Measurements from ENCODE around the gene ANKRD22.

ANKRD22 gene

GRCh38 chr10:88895250-88895649, 43.6 kb upstream of the ANKRD22 start:
- peaks cover 23 to 24% of the 10 kb centered on the region in 2 experiments for H3K4me1 ChIP-seq (ENCODE audit: control insufficient read depth in 1 of 2, insufficient read depth in 1 of 2, low read depth in 1 of 2, low read length in 1 of 2)
- no peaks in the 10 kb centered on the region for H3K27me3 ChIP-seq
- no peak overlapping the region for H3K4me3 ChIP-seq (ENCODE audit: low read depth in 1 of 2, low read length in 1 of 2)
- no peak overlapping the region for H3K27ac ChIP-seq
- no peaks in the 10 kb centered on the region for H3K36me3 ChIP-seq
- H3K9me3 ChIP-seq, result no peaks in the 10 kb centered on the region
- TF ChIP-seq, protein P1, sequence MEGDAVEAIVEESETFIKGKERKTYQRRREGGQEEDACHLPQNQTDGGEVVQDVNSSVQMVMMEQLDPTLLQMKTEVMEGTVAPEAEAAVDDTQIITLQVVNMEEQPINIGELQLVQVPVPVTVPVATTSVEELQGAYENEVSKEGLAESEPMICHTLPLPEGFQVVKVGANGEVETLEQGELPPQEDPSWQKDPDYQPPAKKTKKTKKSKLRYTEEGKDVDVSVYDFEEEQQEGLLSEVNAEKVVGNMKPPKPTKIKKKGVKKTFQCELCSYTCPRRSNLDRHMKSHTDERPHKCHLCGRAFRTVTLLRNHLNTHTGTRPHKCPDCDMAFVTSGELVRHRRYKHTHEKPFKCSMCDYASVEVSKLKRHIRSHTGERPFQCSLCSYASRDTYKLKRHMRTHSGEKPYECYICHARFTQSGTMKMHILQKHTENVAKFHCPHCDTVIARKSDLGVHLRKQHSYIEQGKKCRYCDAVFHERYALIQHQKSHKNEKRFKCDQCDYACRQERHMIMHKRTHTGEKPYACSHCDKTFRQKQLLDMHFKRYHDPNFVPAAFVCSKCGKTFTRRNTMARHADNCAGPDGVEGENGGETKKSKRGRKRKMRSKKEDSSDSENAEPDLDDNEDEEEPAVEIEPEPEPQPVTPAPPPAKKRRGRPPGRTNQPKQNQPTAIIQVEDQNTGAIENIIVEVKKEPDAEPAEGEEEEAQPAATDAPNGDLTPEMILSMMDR (IDR thresholded peaks at IDR 0.05), result no peak

DNA sequence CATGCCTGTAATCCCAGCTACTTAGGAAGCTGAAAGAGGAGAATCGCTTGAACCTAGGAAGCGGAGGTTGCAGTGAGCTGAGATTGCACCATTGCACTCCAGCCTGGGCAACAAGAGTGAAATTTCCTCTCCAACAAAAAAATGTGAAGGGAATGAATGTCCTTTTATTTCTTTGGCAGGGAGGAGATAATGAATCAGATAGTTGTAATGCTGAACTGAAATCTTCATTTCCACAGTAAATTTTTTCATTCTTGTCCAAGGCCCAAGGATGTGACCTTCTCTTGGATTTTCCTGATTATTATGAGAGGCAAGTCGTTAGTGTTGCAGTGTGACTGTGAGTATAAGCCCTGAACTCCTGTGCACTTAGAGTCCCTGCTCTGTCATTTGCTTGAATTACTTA, 42.0 kb upstream of the ANKRD22 start:
- Histone ChIP-seq H3K4me3 (ENCODE audit: low read depth in 1 of 2, low read length in 1 of 2) (no peak overlapping the region), H3K27ac (peak overlapping the region; percentile 19), H3K27me3 (no peaks in the 10 kb centered on the region), H3K36me3 (no peaks in the 10 kb centered on the region), H3K9me3 (no peaks in the 10 kb centered on the region), H3K4me1 (ENCODE audit: control insufficient read depth in 1 of 2, insufficient read depth in 1 of 2, low read depth in 1 of 2, low read length in 1 of 2) (peaks cover 28 to 30% of the 10 kb centered on the region in 2 experiments)
- TF ChIP-seq, protein P1 (IDR thresholded peaks at IDR 0.05), result no peak

DNA sequence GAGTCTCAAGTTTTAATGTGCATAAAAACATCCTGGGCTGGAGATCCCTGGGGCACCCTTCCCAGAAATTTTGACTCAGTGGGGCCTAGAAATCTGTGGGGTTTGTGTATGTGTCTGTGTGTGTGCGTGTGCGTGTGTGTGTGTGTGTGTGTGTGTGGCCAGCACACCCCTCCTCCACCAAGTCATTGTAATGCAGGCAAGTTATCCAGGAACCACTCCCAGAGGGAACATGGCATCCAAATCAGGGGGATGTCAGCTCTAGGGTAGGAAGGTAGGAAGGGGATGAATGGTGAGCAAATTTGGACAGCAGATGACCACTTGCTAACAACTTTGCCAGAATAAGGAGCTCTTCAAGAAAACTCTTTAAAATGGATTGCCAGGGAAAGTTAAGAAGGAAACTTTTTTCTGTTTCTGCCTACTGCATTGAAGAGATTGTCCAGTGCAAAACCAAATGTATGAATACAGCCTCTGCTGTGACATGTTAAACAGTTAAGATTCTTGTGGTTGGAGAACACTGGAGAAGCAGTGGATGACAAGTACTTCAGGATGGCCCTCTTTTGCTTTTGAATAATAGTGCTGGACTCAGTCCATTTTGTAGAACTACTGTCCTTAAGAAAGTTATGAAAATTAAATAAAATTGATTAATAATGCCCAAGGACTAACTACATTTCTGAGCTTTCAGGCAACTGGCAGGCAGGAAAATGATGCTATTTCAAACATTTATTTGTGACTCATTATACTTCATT, 40.8 kb upstream of the ANKRD22 start:
- no peak overlapping the region for H3K27ac ChIP-seq
- no peaks in the 10 kb centered on the region for H3K36me3 ChIP-seq
- H3K4me3 ChIP-seq (ENCODE audit: low read depth in 1 of 2, low read length in 1 of 2), result no peak overlapping the region
- TF ChIP-seq, protein P1 (IDR thresholded peaks at IDR 0.05), result no peak
- H3K27me3 ChIP-seq, result no peaks in the 10 kb centered on the region
- H3K4me1 ChIP-seq (ENCODE audit: control insufficient read depth in 1 of 2, insufficient read depth in 1 of 2, low read depth in 1 of 2, low read length in 1 of 2), result peaks cover 28 to 30% of the 10 kb centered on the region in 2 experiments
- no peaks in the 10 kb centered on the region for H3K9me3 ChIP-seq

DNA sequence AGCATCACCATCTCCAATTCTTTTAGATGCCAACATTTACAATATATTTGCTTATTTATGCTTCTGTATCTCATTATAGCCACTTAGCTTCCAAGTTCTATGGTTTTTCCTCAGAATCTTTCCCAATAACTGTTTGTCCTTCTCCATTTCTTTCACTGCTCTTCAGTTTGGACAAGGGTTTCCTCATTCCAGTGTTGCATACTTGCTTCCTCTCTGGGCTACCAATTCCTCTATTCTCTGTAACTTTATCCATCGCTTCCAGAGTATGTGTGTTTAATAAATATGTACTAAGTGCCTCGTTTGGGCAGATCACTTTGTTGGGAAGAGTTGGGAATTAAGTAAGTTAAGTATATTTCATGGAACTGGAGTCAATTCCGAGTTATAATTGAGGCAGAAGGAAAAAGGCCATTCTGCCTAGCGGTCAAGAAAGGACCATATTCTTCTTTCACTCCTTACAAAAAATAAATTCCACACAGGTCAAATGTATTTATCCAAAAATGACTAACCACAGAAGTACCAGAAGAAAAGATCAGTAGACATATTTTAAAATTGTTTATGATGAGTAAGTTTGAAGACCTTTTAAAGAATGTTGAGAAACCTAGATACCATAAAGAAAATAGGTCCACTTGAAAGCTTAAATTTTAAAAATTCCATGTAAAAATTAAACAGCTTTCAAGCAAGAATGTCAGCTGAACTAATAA, 39.2 kb upstream of the ANKRD22 start:
- Histone ChIP-seq H3K27me3 (no peaks in the 10 kb centered on the region), H3K36me3 (no peaks in the 10 kb centered on the region), H3K27ac (no peak overlapping the region), H3K4me3 (ENCODE audit: low read depth in 1 of 2, low read length in 1 of 2) (no peak overlapping the region), H3K4me1 (ENCODE audit: control insufficient read depth in 1 of 2, insufficient read depth in 1 of 2, low read depth in 1 of 2, low read length in 1 of 2) (peaks cover 34 to 40% of the 10 kb centered on the region in 2 experiments), H3K9me3 (no peaks in the 10 kb centered on the region)
- TF ChIP-seq, protein P1 (IDR thresholded peaks at IDR 0.05), result no peak

- no peak overlapping the region for H3K4me3 ChIP-seq (ENCODE audit: low read depth in 1 of 2, low read length in 1 of 2)
- no peaks in the 10 kb centered on the region for H3K27me3 ChIP-seq
- no peak overlapping the region for H3K27ac ChIP-seq
- H3K9me3 ChIP-seq, result no peaks in the 10 kb centered on the region
- peaks cover 36 to 44% of the 10 kb centered on the region in 2 experiments for H3K4me1 ChIP-seq (ENCODE audit: control insufficient read depth in 1 of 2, insufficient read depth in 1 of 2, low read depth in 1 of 2, low read length in 1 of 2)
- no peaks in the 10 kb centered on the region for H3K36me3 ChIP-seq
- TF ChIP-seq, protein P1 (IDR thresholded peaks at IDR 0.05), result no peak
Observed at GRCh38 chr10:88889559-88890337, 38.1 kb upstream of the ANKRD22 start.
